Measurements from ENCODE around the gene MRPS6. TPM values are rescaled to one million over a fixed set of nuclear protein-coding genes. Genes with fewer than 3 reads are reported as not detected.

MRPS6 gene
- 100 to 1,000 TPM; 114 to 117 TPM for total RNA-seq

DNA sequence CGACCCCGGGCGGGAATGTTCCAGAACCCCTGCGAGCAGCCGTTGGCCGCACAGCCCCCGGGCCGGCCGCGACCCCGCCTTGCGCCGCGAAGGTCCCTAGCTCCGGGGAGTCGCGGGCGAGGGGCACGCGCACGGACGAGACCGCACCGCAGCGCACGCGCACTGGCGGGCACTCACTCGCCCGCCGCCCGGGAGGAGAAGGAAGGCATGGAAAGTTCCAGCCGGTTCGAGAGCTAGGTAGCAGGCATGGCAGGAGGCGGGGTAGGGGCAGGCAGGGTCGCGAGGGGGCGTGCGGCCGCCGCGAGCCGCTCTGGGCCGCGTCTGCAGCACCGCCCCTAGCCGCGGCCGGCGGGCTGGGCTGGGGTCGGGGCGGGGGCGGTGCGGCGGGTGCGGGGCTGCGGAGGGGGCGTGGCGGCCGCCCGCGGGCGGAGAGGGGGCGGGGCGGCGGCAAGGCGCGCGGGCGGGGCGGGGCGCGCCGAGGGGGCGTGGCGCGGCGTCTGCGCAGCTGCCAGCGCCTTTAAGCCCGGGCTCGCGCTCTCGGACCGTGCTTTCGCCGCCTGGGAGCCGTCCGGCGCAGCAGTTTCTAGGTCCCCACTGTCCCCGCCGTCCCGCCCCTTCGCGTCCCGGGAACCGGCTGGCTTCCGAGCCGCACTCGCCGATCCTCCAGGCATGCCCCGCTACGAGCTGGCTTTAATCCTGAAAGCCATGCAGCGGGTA lies at the start of gene MRPS6, which contains the start of gene SLC5A3:
TSS of gene MRPS6 (plus strand) at position 547 of the 717 bp plus-strand sequence. CDS start at position 670, 123 bp downstream.
TSS of gene SLC5A3 (plus strand) at position 547 of the 717 bp plus-strand sequence. CDS start 21,621 bp downstream, outside the sequence.
- Mint-ChIP-seq H3K36me3 (peaks cover 35% of the 10 kb centered on the region), H3K27me3 (no peaks in the 10 kb centered on the region), H3K9me3 (no peaks in the 10 kb centered on the region), H3K27ac (peak within 1 kb of the TSS; percentile 87), H3K4me3 (peak within 1 kb of the TSS; percentile 95), H3K4me1 (ENCODE audit: low read depth) (peaks cover 40% of the 10 kb centered on the region)
- ChIA-PET POLR2A (interaction anchor here (0.5 to 4.2 kb wide), 11 partner anchors 15 to 149 kb away, joined by 3 to 53 read pairs (median 4); no protein-coding TSS in a partner anchor), CTCF (interaction anchor here (0.8 to 4.1 kb wide), 7 partner anchors 19 to 275 kb away, joined by 3 to 40 read pairs (median 5); no protein-coding TSS in a partner anchor)
- DNase-seq = peak; percentile 81
- intact Hi-C loops (cut with micrococcal nuclease) = loop anchor here (1.0 to 10.0 kb wide), 3 partner anchors 97 to 428 kb away; partner anchors contain the start of genes CRYZL1 and ITSN1

DNA sequence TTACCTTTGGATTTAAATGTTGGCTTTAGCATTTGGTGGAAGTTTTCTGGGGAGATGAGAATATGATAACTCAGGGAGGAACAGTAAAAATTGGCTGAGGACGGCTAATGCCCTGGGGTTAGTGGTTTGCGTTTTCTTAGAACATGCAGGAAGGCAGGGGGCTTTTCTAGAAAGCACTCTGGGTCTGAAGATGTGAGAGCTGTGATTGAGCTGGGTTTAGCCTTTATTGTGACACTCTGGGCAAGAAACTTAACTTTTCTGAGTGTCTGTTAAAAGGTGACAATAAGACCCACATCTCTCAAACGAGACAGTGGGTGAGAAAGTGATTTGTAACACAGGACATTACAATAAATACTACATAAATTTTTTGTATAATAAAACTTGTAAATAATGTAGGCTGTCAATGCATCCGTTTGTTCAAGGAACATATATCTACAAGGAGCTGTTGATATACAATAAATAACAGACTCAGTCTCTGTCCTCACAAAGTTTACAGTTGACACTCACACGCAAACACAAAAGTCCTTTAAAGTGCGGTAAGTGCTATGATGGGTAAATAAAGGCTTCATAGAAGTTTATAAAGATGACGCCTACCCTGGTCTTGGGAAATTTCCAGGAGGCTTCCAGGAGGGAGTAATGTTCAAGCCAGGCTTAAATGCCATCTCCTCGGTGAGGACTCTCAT lies 49.5 kb upstream of the MRPS6 start:
- DNase-seq = no peak
- no peaks in the 10 kb centered on the region for H3K27me3 Mint-ChIP-seq
- intact Hi-C loops (cut with micrococcal nuclease) = loop anchor here (1.0 to 5.0 kb wide), 5 partner anchors 16 to 92 kb away; no protein-coding TSS in a partner anchor
- ChIA-PET POLR2A (interaction anchor here (0.8 to 3.5 kb wide), 4 partner anchors 15 to 75 kb away, joined by 3 to 20 read pairs (median 8); no protein-coding TSS in a partner anchor), CTCF (interaction anchor here (0.6 to 3.0 kb wide), 2 partner anchors 47 to 100 kb away, joined by 3 to 17 read pairs; no protein-coding TSS in a partner anchor)
- no peaks in the 10 kb centered on the region for H3K36me3 Mint-ChIP-seq
- peaks cover 7% of the 10 kb centered on the region for H3K9me3 Mint-ChIP-seq
- no peak overlapping the region for H3K4me3 Mint-ChIP-seq
- H3K4me1 Mint-ChIP-seq (ENCODE audit: low read depth) = peaks cover 14% of the 10 kb centered on the region
- H3K27ac Mint-ChIP-seq = no peak overlapping the region

DNA sequence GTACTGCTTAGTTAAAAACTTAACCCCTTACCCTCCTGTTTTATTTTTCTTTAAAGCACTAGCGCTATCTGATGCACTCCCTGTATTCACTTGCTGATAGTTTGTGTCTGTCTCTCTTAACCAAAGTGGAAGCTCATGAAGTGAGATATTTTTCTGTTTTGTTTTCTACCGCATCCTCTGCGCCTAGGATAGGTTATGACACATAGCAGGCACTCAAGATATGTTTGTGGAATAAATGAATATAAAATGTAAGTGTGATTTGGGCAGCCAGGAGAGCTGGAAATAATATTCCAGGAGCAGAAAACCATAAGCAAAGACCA lies 49.0 kb upstream of the MRPS6 start:
- DNase-seq = no peak
- Mint-ChIP-seq H3K9me3 (peaks cover 7% of the 10 kb centered on the region), H3K4me1 (ENCODE audit: low read depth) (peaks cover 10% of the 10 kb centered on the region), H3K4me3 (no peak overlapping the region), H3K27me3 (no peaks in the 10 kb centered on the region), H3K27ac (no peak overlapping the region), H3K36me3 (no peaks in the 10 kb centered on the region)
- ChIA-PET POLR2A (interaction anchor here (2.4 to 3.5 kb wide), 2 partner anchors 47 to 76 kb away, joined by 8 to 20 read pairs; no protein-coding TSS in a partner anchor), CTCF (interaction anchor here (0.6 to 3.0 kb wide), 3 partner anchors 48 to 324 kb away, joined by 3 to 17 read pairs (median 3); no protein-coding TSS in a partner anchor)
- intact Hi-C loops (cut with micrococcal nuclease) = loop anchor here (5.0 kb wide), 2 partner anchors 53 to 92 kb away; no protein-coding TSS in a partner anchor

DNA sequence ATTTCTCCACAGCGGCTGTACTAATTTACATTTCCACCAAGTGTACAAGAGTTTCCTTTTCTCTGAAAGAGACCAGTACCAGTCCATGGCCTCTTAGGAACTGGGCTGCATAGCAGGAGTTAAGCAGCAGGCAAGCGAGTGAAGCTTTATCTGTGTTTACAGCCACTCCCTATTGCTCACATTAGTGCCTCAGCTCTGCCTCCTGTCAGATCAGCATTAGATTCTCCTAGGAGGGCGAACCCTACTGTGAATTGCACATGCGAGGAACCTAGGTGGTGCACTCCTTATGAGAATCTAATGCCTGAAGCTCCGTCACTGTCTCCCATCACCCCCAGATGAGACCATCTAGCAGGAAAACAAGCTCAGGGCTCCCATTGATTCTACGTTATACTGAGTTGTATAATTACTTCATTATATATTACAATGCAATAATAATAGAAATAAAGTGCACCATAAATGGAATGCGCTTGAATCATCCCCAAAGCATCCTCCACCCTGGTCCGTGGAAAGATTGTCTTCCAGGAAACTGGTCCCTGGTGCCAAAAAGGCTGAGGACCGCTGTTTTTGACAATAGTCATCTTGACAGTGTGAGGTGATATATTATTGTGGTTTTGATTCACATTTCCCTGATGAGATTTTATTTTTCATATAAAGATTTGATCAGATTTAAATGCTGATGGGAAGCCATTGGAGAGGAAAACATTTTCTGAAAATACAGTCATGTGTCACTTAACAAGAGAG lies 45.5 kb upstream of the MRPS6 start:
- Mint-ChIP-seq H3K27ac (no peak overlapping the region), H3K9me3 (no peaks in the 10 kb centered on the region), H3K4me1 (ENCODE audit: low read depth) (peaks cover 26% of the 10 kb centered on the region), H3K36me3 (no peaks in the 10 kb centered on the region), H3K4me3 (no peak overlapping the region), H3K27me3 (no peaks in the 10 kb centered on the region)
- DNase-seq = no peak
- intact Hi-C loops (cut with micrococcal nuclease) = no loop called here
- ChIA-PET CTCF (no interaction called here), POLR2A (no interaction called here)

DNA sequence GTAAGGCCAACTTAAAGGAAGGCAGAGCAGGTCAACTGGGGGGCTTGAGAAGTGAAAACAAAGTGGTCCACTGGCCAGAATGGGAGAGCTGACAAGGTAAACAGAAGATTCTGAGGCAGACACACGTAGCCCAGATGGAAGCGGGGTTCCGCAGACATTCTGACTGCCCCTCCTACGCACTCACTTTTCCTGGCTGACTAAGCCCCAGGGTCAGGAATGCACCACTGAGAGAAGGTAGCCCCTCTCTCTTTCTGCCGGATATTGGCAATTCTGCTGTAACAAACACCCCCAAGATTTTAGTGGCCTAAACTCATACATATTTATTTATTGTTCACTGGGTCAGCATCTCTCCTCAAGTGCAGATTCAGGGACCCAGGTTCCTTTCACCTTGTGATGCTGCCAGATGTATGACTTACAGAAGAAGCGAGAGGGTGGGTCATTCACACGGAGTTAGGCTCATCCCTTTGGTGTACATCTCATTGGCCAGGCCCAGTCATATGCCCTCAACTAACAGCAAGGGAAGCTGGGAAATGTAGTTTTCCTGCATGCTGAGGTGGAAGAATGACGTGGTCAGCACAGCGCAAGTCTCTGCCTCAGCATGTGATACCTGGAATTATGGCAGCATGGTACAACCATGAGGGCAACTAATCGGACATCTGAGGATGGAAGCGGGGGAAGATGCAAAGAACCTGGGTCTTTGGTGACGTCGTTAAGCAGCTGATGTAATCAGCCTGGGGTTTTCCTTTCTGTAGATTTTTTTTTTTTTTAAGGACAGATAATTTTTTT lies 43.4 kb upstream of the MRPS6 start:
- H3K4me1 Mint-ChIP-seq (ENCODE audit: low read depth) = peaks cover 28% of the 10 kb centered on the region
- H3K27ac Mint-ChIP-seq = peak overlapping the region; percentile 30
- ChIA-PET CTCF (interaction anchor here (1.7 kb wide), 1 partner anchor 107 kb away, joined by 3 read pairs; no protein-coding TSS in a partner anchor), POLR2A (interaction anchor here (1.0 to 1.4 kb wide), 3 partner anchors 43 to 81 kb away, joined by 3 to 6 read pairs (median 3); partner anchors contain the start of genes MRPS6 and SLC5A3)
- no peaks in the 10 kb centered on the region for H3K27me3 Mint-ChIP-seq
- H3K4me3 Mint-ChIP-seq = peak overlapping the region; percentile 51
- no peaks in the 10 kb centered on the region for H3K9me3 Mint-ChIP-seq
- H3K36me3 Mint-ChIP-seq = no peaks in the 10 kb centered on the region
- DNase-seq = peak; percentile 75
- intact Hi-C loops (cut with micrococcal nuclease) = loop anchor here (2.0 kb wide), 1 partner anchor 53 kb away; no protein-coding TSS in a partner anchor

DNA sequence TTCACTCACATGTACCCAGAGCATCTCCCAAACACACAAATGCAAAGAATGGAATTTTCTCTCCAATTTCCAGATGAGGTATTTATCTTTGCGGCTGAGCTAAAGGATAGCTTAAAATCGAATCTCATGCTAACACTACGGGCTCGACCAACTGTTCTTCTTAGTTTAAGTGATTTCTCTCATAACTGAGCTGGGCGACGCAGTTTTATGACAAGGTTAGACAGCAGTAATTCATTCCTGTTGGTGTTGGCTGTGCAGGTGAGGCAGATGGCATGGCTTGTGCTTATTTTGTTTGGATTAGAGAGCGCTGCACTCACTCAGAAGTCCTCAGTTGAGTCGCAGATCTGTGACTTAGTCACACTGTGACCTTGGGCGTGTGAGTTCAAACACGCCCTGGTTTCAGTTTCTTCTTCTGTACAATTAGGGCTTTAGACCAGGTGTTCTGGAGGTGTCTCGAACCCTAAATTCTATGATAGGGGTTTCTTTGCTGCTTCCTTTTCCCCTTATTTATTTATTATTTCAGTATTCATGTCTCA lies 41.5 kb upstream of the MRPS6 start:
- Mint-ChIP-seq H3K36me3 (no peaks in the 10 kb centered on the region), H3K4me1 (ENCODE audit: low read depth) (peaks cover 28% of the 10 kb centered on the region), H3K4me3 (no peak overlapping the region), H3K9me3 (peaks cover 4% of the 10 kb centered on the region), H3K27ac (no peak overlapping the region), H3K27me3 (no peaks in the 10 kb centered on the region)
- CTCF ChIA-PET = no interaction called here
- intact Hi-C loops (cut with micrococcal nuclease) = loop anchor here (2.0 kb wide), 1 partner anchor 55 kb away; no protein-coding TSS in a partner anchor
- POLR2A ChIA-PET = no interaction called here
- DNase-seq = peak; percentile 45

DNA sequence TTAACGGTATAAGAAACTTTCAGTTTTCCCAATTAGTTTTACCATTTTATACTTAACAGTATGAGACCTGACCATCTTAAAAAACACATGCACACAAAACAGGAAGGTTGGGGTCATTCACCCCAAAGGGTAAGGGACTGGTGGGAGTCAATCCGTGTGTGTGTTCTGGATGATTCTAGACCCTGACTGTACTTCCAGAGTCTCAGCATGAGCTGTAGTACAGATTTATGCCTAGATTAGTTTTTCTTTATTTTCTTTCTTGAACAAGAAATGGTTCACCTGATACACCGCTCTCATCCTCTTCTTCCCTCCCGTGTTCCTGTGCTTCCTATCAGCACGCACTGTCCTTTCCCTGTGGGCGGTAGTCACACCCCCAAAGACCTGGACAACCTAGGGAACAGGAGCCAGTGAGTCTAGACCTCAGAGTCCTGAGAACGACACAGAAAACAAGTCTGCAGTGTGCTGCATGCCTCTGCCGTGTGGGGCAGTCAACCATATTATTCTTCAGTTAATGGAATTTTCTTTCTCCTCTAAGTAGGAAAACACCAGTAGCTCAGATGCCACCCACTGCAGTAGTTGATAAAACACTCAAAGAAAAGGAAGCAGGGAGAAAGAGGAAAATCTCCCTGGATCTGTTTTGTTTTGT lies 38.9 kb upstream of the MRPS6 start:
- intact Hi-C loops (cut with micrococcal nuclease) = no loop called here
- no peak for DNase-seq
- ChIA-PET CTCF (interaction anchor here (0.7 to 1.8 kb wide), 3 partner anchors 85 to 110 kb away, joined by 3 to 6 read pairs (median 4); no protein-coding TSS in a partner anchor), POLR2A (no interaction called here)
- Mint-ChIP-seq H3K27me3 (no peaks in the 10 kb centered on the region), H3K9me3 (peaks cover 4% of the 10 kb centered on the region), H3K27ac (no peak overlapping the region), H3K36me3 (no peaks in the 10 kb centered on the region), H3K4me3 (no peak overlapping the region), H3K4me1 (ENCODE audit: low read depth) (peaks cover 28% of the 10 kb centered on the region)

DNA sequence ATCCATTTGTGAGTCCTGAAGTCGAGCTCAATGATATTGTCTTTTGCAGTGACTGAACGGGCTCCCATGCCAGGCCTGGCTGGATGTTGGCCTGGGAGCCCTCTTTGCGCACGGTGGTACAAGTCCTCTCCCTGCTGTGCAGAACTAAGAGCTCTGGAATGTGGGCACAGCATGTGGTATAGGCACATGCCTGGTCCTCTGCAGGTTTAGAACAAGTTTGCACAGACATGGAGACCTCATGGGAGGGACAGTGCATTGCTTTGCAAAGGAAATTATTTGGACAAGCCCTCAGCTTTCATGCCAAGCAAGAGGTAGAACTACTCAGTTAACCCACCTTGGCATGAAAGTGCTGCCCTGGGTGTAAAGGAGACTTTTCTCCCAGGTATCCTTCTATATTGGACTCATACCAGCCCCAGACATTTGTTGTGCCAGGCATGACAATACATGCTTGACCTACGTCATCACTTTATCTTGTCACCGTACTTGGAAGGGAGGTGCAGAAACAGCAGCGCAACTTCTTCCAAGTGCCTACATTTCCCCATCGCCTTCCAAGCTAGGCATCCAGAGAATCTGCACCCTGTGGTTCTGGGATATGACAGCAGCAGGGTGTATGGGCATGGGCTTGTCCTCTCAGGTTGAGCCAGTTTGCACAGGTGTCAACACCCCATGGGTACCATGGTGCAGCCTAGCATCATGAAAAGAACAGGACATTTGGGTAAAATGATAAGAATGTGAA lies 37.6 kb upstream of the MRPS6 start:
- Mint-ChIP-seq H3K4me3 (no peak overlapping the region), H3K27me3 (no peaks in the 10 kb centered on the region), H3K36me3 (no peaks in the 10 kb centered on the region), H3K9me3 (peaks cover 4% of the 10 kb centered on the region), H3K27ac (no peak overlapping the region), H3K4me1 (ENCODE audit: low read depth) (peaks cover 19% of the 10 kb centered on the region)
- intact Hi-C loops (cut with micrococcal nuclease) = no loop called here
- POLR2A ChIA-PET = no interaction called here
- DNase-seq = no peak
- CTCF ChIA-PET = interaction anchor here (1.8 kb wide), 1 partner anchor 112 kb away, joined by 6 read pairs; no protein-coding TSS in a partner anchor

DNA sequence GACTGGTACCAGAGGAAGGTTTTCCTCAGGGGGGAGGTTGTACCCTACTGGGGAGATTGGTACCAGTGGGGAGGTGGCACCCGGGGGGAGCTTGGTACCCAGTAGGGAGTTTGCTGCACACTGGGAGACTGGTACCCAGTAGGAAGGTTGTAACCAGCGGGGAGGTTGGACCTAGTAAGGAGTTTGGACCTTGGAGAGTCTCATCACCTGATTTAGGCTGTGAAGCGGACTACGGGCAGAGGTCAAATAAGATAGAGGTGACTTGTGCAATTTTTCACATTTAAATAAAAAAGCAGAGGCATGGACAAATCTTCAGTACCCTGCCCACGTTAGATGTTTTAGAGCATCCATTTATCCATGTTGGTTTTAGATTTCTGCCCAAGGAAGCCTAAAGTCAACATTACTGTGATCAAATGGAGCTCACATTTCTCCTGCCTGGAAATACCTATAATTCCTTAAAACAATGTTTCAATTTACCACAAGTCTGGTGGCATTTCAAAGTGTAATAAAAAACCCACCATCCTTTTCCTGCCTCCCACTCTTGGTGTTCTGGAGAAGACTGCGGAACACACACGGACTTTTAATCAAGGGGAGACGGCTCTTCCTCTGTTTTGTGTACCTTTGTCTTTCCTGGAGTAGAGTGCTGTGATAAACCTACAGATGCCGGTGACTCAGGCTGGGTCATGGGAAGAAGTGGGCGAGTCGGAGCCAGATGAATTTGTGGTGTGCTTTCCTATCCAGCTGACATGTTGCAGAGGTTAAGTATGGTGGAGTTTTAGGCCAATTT lies 36.2 kb upstream of the MRPS6 start:
- Mint-ChIP-seq H3K4me3 (no peak overlapping the region), H3K4me1 (ENCODE audit: low read depth) (peaks cover 9% of the 10 kb centered on the region), H3K36me3 (no peaks in the 10 kb centered on the region), H3K27me3 (no peaks in the 10 kb centered on the region), H3K9me3 (peaks cover 4% of the 10 kb centered on the region), H3K27ac (no peak overlapping the region)
- POLR2A ChIA-PET = no interaction called here
- no peak for DNase-seq
- intact Hi-C loops (cut with micrococcal nuclease) = no loop called here
- CTCF ChIA-PET = no interaction called here

All from activated CD4-positive, alpha-beta memory T cell treated with anti-CD3 and anti-CD28 coated beads for 36 hours (primary cell).